CD4-positive, alpha-beta T cell treated with Interleukin-1 beta for 1 hour (primary cell): Measurements from ENCODE around the gene UMODL1.

Experiments
- DNase-seq, 2 donors: peaks; one replicate each; pipeline ENCODE4 v3.0.0-alpha.2; 2020 to 2022

Gene UMODL1

GRCh38 chr21:42079939-42080787, 9.0 kb downstream of the UMODL1 start:
- peak in 1 of 2 donors; percentile 9 for DNase-seq

- peak in 1 of 2 donors; percentile 48 for DNase-seq
These were observed 9.6 kb downstream of the UMODL1 start for GRCh38 chr21:42080788-42081083.

- peak in 1 of 2 donors; percentile 56 for DNase-seq
These were observed 10.0 kb downstream of the UMODL1 start for GRCh38 chr21:42081138-42081537.

GRCh38 chr21:42081931-42082381, 10.8 kb downstream of the UMODL1 start:
- DNase-seq, result no peak

- DNase-seq, result no peak
These were observed 11.6 kb downstream of the UMODL1 start for GRCh38 chr21:42082501-42083360.

- no peak for DNase-seq
These were observed 12.2 kb downstream of the UMODL1 start for GRCh38 chr21:42083361-42083690.

- no peak for DNase-seq
These were observed 13.0 kb downstream of the UMODL1 start for GRCh38 chr21:42084079-42084478.

- no peak for DNase-seq
These were observed 14.3 kb downstream of the UMODL1 start for GRCh38 chr21:42085246-42086077.

GRCh38 chr21:42086969-42087368, 15.9 kb downstream of the UMODL1 start:
- no peak for DNase-seq

- DNase-seq, result no peak
These were observed 17.0 kb downstream of the UMODL1 start for GRCh38 chr21:42088148-42088547.

- DNase-seq, result no peak
These were observed 17.5 kb downstream of the UMODL1 start for GRCh38 chr21:42088658-42089057.

- no peak for DNase-seq
These were observed 18.0 kb downstream of the UMODL1 start for GRCh38 chr21:42089093-42089631.

- no peak for DNase-seq
These were observed 18.7 kb downstream of the UMODL1 start for GRCh38 chr21:42089665-42090310.

- DNase-seq, result no peak
These were observed 20.9 kb downstream of the UMODL1 start for GRCh38 chr21:42091899-42092508.

GRCh38 chr21:42092771-42093170, 21.7 kb downstream of the UMODL1 start:
- DNase-seq, result no peak

GRCh38 chr21:42093186-42093585, 22.1 kb downstream of the UMODL1 start:
- no peak for DNase-seq

- no peak for DNase-seq
These were observed 22.9 kb downstream of the UMODL1 start for GRCh38 chr21:42093991-42094421.

GRCh38 chr21:42094811-42095210, 23.7 kb downstream of the UMODL1 start:
- DNase-seq, result no peak

- no peak for DNase-seq
These were observed 24.5 kb downstream of the UMODL1 start for GRCh38 chr21:42095581-42095980.

- no peak for DNase-seq
These were observed 25.4 kb downstream of the UMODL1 start for GRCh38 chr21:42096566-42096965.

GRCh38 chr21:42097274-42097673, 26.2 kb downstream of the UMODL1 start:
- no peak for DNase-seq
